Measurements from ENCODE around the gene LNPEP. TPM values are rescaled to one million over a fixed set of nuclear protein-coding genes. Genes with fewer than 3 reads are reported as not detected.

LNPEP gene
- total and polyA plus RNA-seq, 2 of the 13 experiments (the other 11 are each of a cell fraction or from before 2014, with no cell fraction given): 8.0 to 16.9 TPM

- Histone ChIP-seq H3K4me2 (ENCODE audit: low read depth, low read length) (no peak overlapping the region), H3K27me3 (ENCODE audit: control insufficient read depth in 1 of 2, insufficient read depth in 2 of 2, low read length in 2 of 2) (no peaks in the 10 kb centered on the region), H3K4me1 (ENCODE audit: insufficient read depth, low read length) (peaks cover 15% of the 10 kb centered on the region; the same call in 1 of the 2 replicates), H3K79me2 (ENCODE audit: insufficient read depth, low read length) (peaks cover 27% of the 10 kb centered on the region), H2AFZ (ENCODE audit: low read length) (no peak overlapping the region), H3K36me3 (replicated peaks in 1 of 2; ENCODE audit: control insufficient read depth in 1 of 2, insufficient read depth in 2 of 2, low read length in 2 of 2) (no peaks in the 10 kb centered on the region), H3K9me3 (ENCODE audit: low read length) (no peaks in the 10 kb centered on the region), H4K20me1 (ENCODE audit: insufficient read depth, low read length) (no peaks in the 10 kb centered on the region), H3K4me3 (replicated peaks in 1 of 3; ENCODE audit: insufficient read depth in 1 of 3, low read depth in 2 of 3, low read length in 3 of 3) (no peak overlapping the region), H3K27ac (ENCODE audit: extremely low read length, insufficient read depth, low read length) (no peak overlapping the region), H3K9ac (ENCODE audit: insufficient read depth, low read depth, low read length) (no peak overlapping the region)
- ChIA-PET CTCF (ENCODE audit: low intra/inter-chr PET ratio, low total read pairs) (no interaction called here), POLR2A (no interaction called here)
- WGBS (ENCODE audit: low lambda C conversion rate): 94% methylated on average over 2 of the region's 2 CpGs
- no peak for ATAC-seq
- no TSS peak for BruUV-seq (replicated peaks)
- DNase-seq (ENCODE audit: low spot score): no peak
- TF ChIP-seq NFE2 (CRISPR knock-in tag; IDR thresholded peaks at IDR 0.05): no peak
- TF ChIP-seq ZBTB37 (CRISPR knock-in tag; IDR thresholded peaks at IDR 0.05): no peak
- TF ChIP-seq GMEB1 (CRISPR knock-in tag; IDR thresholded peaks at IDR 0.05; ENCODE audit: borderline replicate concordance): no peak
- TF ChIP-seq ZFP36L2 (CRISPR knock-in tag; IDR thresholded peaks at IDR 0.05): no peak
- no peak for TF ChIP-seq ZBTB25 (CRISPR knock-in tag; IDR thresholded peaks at IDR 0.05)
- TF ChIP-seq IKZF5 (CRISPR knock-in tag; IDR thresholded peaks at IDR 0.05): no peak
- TF ChIP-seq HNRNPK (IDR thresholded peaks at IDR 0.05; ENCODE audit: low read depth, low read length, poor library complexity, severe bottlenecking): no peak
- TF ChIP-seq ZNF180 (CRISPR knock-in tag; IDR thresholded peaks at IDR 0.05; ENCODE audit: borderline replicate concordance, low read depth): no peak
- no peak for TF ChIP-seq MEIS2 (CRISPR knock-in tag; IDR thresholded peaks at IDR 0.05)
- TF ChIP-seq HNRNPL (IDR thresholded peaks at IDR 0.05; ENCODE audit: low read depth, low read length): no peak
- no peak for TF ChIP-seq SIX4 (CRISPR knock-in tag; IDR thresholded peaks at IDR 0.05)
- no peak for FAIRE-seq
- in situ Hi-C loops (cut with HindIII; ENCODE audit: extremely low pct_ligation_motif_present, low pct_unique_long_range_greater_than_20kb): no loop called here
- intact Hi-C loops (cut with micrococcal nuclease; ENCODE audit: unreplicated experiment): no loop called here
Observed at GRCh38 chr5:96969366-96969765, 33.5 kb downstream of the LNPEP start.

Measured in HepG2 (cell line).